Measurements from ENCODE around the gene GPC3. TPM values are rescaled to one million over a fixed set of nuclear protein-coding genes. Genes with fewer than 3 reads are reported as not detected.

Gene GPC3
- total and polyA plus RNA-seq, 3 experiments from 2014 or later, result not detected

GRCh38 chrX:134004084-134004483 lies 18.7 kb upstream of the GPC3 start:
- Mint-ChIP-seq H3K4me3 (no peak overlapping the region), H3K9me3 (no peaks in the 10 kb centered on the region), H3K27me3 (peaks cover 7 to 12% of the 10 kb centered on the region in 2 donors), H3K4me1 (no peaks in the 10 kb centered on the region), H3K27ac (no peak overlapping the region), H3K36me3 (no peaks in the 10 kb centered on the region)
- POLR2A ChIA-PET, result no interaction called here
- Histone ChIP-seq H3K4me1 (ENCODE audit: insufficient read depth, low read length) (no peaks in the 10 kb centered on the region), H3K36me3 (ENCODE audit: insufficient read depth, low read length) (no peaks in the 10 kb centered on the region), H3K4me3 (ENCODE audit: low read length) (no peak overlapping the region), H3K27ac (ENCODE audit: low read depth, low read length) (no peak overlapping the region), H3K9me3 (ENCODE audit: low read length) (no peaks in the 10 kb centered on the region), H3K27me3 (ENCODE audit: insufficient read depth, low read length, poor library complexity, severe bottlenecking) (no peaks in the 10 kb centered on the region)
- CTCF ChIA-PET, result no interaction called here
- no peak for DNase-seq

- Mint-ChIP-seq H3K27ac (peak overlapping the region in 1 of 8 donors; percentile 48), H3K4me1 (no peaks in the 10 kb centered on the region), H3K36me3 (no peaks in the 10 kb centered on the region), H3K4me3 (no peak overlapping the region), H3K9me3 (no peaks in the 10 kb centered on the region), H3K27me3 (peaks cover 7 to 12% of the 10 kb centered on the region in 2 donors)
- CTCF ChIA-PET, result no interaction called here
- no peaks in the 10 kb centered on the region for H3K9me3 ChIP-seq (ENCODE audit: low read length)
- no peaks in the 10 kb centered on the region for H3K4me1 ChIP-seq (ENCODE audit: insufficient read depth, low read length)
- H3K4me3 ChIP-seq (ENCODE audit: low read length), result no peak overlapping the region
- DNase-seq, result no peak
- H3K27me3 ChIP-seq (ENCODE audit: insufficient read depth, low read length, poor library complexity, severe bottlenecking), result no peaks in the 10 kb centered on the region
- POLR2A ChIA-PET, result no interaction called here
- no peaks in the 10 kb centered on the region for H3K36me3 ChIP-seq (ENCODE audit: insufficient read depth, low read length)
- H3K27ac ChIP-seq (ENCODE audit: low read depth, low read length), result no peak overlapping the region
These were observed 17.7 kb upstream of the GPC3 start for GRCh38 chrX:134002921-134003615.

- POLR2A ChIA-PET, result no interaction called here
- H3K27me3 ChIP-seq (ENCODE audit: insufficient read depth, low read length, poor library complexity, severe bottlenecking), result no peaks in the 10 kb centered on the region
- Mint-ChIP-seq H3K4me3 (no peak overlapping the region), H3K36me3 (no peaks in the 10 kb centered on the region), H3K9me3 (no peaks in the 10 kb centered on the region), H3K4me1 (no peaks in the 10 kb centered on the region), H3K27ac (no peak overlapping the region), H3K27me3 (peaks cover 12% of the 10 kb centered on the region in 2 donors)
- CTCF ChIA-PET, result no interaction called here
- no peak overlapping the region for H3K4me3 ChIP-seq (ENCODE audit: low read length)
- H3K27ac ChIP-seq (ENCODE audit: low read depth, low read length), result no peak overlapping the region
- no peaks in the 10 kb centered on the region for H3K36me3 ChIP-seq (ENCODE audit: insufficient read depth, low read length)
- no peaks in the 10 kb centered on the region for H3K9me3 ChIP-seq (ENCODE audit: low read length)
- no peaks in the 10 kb centered on the region for H3K4me1 ChIP-seq (ENCODE audit: insufficient read depth, low read length)
- DNase-seq, result no peak
These were observed 15.2 kb upstream of the GPC3 start for GRCh38 chrX:134000260-134001245.

GRCh38 chrX:133999031-133999705 lies 13.8 kb upstream of the GPC3 start:
- Histone ChIP-seq H3K4me1 (ENCODE audit: insufficient read depth, low read length) (no peaks in the 10 kb centered on the region), H3K27ac (ENCODE audit: low read depth, low read length) (no peak overlapping the region), H3K4me3 (ENCODE audit: low read length) (no peak overlapping the region), H3K9me3 (ENCODE audit: low read length) (no peaks in the 10 kb centered on the region), H3K27me3 (ENCODE audit: insufficient read depth, low read length, poor library complexity, severe bottlenecking) (no peaks in the 10 kb centered on the region), H3K36me3 (ENCODE audit: insufficient read depth, low read length) (no peaks in the 10 kb centered on the region)
- POLR2A ChIA-PET, result no interaction called here
- H3K4me3 Mint-ChIP-seq, result no peak overlapping the region
- no peak for DNase-seq
- H3K9me3 Mint-ChIP-seq, result no peaks in the 10 kb centered on the region
- H3K27me3 Mint-ChIP-seq, result peaks cover 4 to 8% of the 10 kb centered on the region in 2 donors
- H3K27ac Mint-ChIP-seq, result no peak overlapping the region
- no peaks in the 10 kb centered on the region for H3K4me1 Mint-ChIP-seq
- H3K36me3 Mint-ChIP-seq, result no peaks in the 10 kb centered on the region
- CTCF ChIA-PET, result no interaction called here

GRCh38 chrX:133995759-133996158 lies 10.4 kb upstream of the GPC3 start:
- Mint-ChIP-seq H3K9me3 (no peaks in the 10 kb centered on the region), H3K27ac (no peak overlapping the region), H3K27me3 (peaks cover 7 to 15% of the 10 kb centered on the region in 2 donors), H3K36me3 (no peaks in the 10 kb centered on the region), H3K4me3 (no peak overlapping the region), H3K4me1 (no peaks in the 10 kb centered on the region)
- Histone ChIP-seq H3K9me3 (ENCODE audit: low read length) (no peaks in the 10 kb centered on the region), H3K27ac (ENCODE audit: low read depth, low read length) (no peak overlapping the region), H3K4me3 (ENCODE audit: low read length) (no peak overlapping the region), H3K36me3 (ENCODE audit: insufficient read depth, low read length) (no peaks in the 10 kb centered on the region), H3K4me1 (ENCODE audit: insufficient read depth, low read length) (no peaks in the 10 kb centered on the region), H3K27me3 (ENCODE audit: insufficient read depth, low read length, poor library complexity, severe bottlenecking) (no peaks in the 10 kb centered on the region)
- no peak for DNase-seq
- ChIA-PET CTCF (no interaction called here), POLR2A (no interaction called here)

GRCh38 chrX:133994576-133994975 lies 9.2 kb upstream of the GPC3 start:
- H3K27me3 Mint-ChIP-seq, result peaks cover 7 to 18% of the 10 kb centered on the region in 2 donors
- no peaks in the 10 kb centered on the region for H3K4me1 Mint-ChIP-seq
- H3K27ac Mint-ChIP-seq, result no peak overlapping the region
- Histone ChIP-seq H3K4me3 (ENCODE audit: low read length) (no peak overlapping the region), H3K27me3 (ENCODE audit: insufficient read depth, low read length, poor library complexity, severe bottlenecking) (no peaks in the 10 kb centered on the region), H3K9me3 (ENCODE audit: low read length) (no peaks in the 10 kb centered on the region), H3K27ac (ENCODE audit: low read depth, low read length) (no peak overlapping the region), H3K4me1 (ENCODE audit: insufficient read depth, low read length) (no peaks in the 10 kb centered on the region), H3K36me3 (ENCODE audit: insufficient read depth, low read length) (no peaks in the 10 kb centered on the region)
- POLR2A ChIA-PET, result no interaction called here
- no peak for DNase-seq
- CTCF ChIA-PET, result no interaction called here
- H3K4me3 Mint-ChIP-seq, result no peak overlapping the region
- no peaks in the 10 kb centered on the region for H3K36me3 Mint-ChIP-seq
- H3K9me3 Mint-ChIP-seq, result no peaks in the 10 kb centered on the region

- Mint-ChIP-seq H3K9me3 (no peaks in the 10 kb centered on the region), H3K4me1 (no peaks in the 10 kb centered on the region), H3K4me3 (no peak overlapping the region), H3K36me3 (no peaks in the 10 kb centered on the region), H3K27ac (no peak overlapping the region), H3K27me3 (peaks cover 7 to 16% of the 10 kb centered on the region in 2 donors)
- Histone ChIP-seq H3K27ac (ENCODE audit: low read depth, low read length) (no peak overlapping the region), H3K9me3 (ENCODE audit: low read length) (no peaks in the 10 kb centered on the region), H3K36me3 (ENCODE audit: insufficient read depth, low read length) (no peaks in the 10 kb centered on the region), H3K4me1 (ENCODE audit: insufficient read depth, low read length) (no peaks in the 10 kb centered on the region), H3K27me3 (ENCODE audit: insufficient read depth, low read length, poor library complexity, severe bottlenecking) (no peaks in the 10 kb centered on the region), H3K4me3 (ENCODE audit: low read length) (no peak overlapping the region)
- ChIA-PET CTCF (no interaction called here), POLR2A (no interaction called here)
- DNase-seq, result no peak
These were observed 7.5 kb upstream of the GPC3 start for GRCh38 chrX:133992882-133993281.

- H3K4me3 ChIP-seq (ENCODE audit: low read length), result no peak overlapping the region
- peaks cover 10 to 11% of the 10 kb centered on the region in 2 donors for H3K27me3 Mint-ChIP-seq
- H3K27ac Mint-ChIP-seq, result no peak overlapping the region
- H3K9me3 ChIP-seq (ENCODE audit: low read length), result no peaks in the 10 kb centered on the region
- H3K4me1 Mint-ChIP-seq, result no peaks in the 10 kb centered on the region
- no peak overlapping the region for H3K27ac ChIP-seq (ENCODE audit: low read depth, low read length)
- DNase-seq, result no peak
- no peaks in the 10 kb centered on the region for H3K36me3 ChIP-seq (ENCODE audit: insufficient read depth, low read length)
- no peaks in the 10 kb centered on the region for H3K27me3 ChIP-seq (ENCODE audit: insufficient read depth, low read length, poor library complexity, severe bottlenecking)
- H3K36me3 Mint-ChIP-seq, result no peaks in the 10 kb centered on the region
- CTCF ChIA-PET, result no interaction called here
- H3K9me3 Mint-ChIP-seq, result no peaks in the 10 kb centered on the region
- H3K4me1 ChIP-seq (ENCODE audit: insufficient read depth, low read length), result no peaks in the 10 kb centered on the region
- POLR2A ChIA-PET, result no interaction called here
- no peak overlapping the region for H3K4me3 Mint-ChIP-seq
These were observed 6.4 kb upstream of the GPC3 start for GRCh38 chrX:133991814-133992213.
